Omental fat pad (tissue), 4 donors: ENCODE results near the gene SNPH. TPM values are rescaled to one million over a fixed set of nuclear protein-coding genes. Genes with fewer than 3 reads are reported as not detected.

Experiments used
- ATAC-seq: fragments of 150-250 bp; one replicate; pipeline ENCODE4 v1.9.1; 2016; ENCODE audit warnings: mild to moderate bottlenecking, moderate library complexity; ENCODE audit not compliant: low FRiP score
- DNase-seq: peaks from one replicate; pipeline ENCODE4 v3.0.0-alpha.2; 2019; ENCODE audit warnings: low spot score
- total RNA-seq, 4 donors: library from RNA; depleted of rRNA; stranded (reverse); fragments of >200 nt; gene quantifications; one replicate each; pipeline ENCODE4 v1.1.0, GENCODE V29; 2016
- TF ChIP-seq, protein P1 (sequence below), 3 donors: fragments of 450-650 bp; IDR thresholded peaks; one replicate each; pipeline ENCODE4 v1.5.1; 2016 to 2017; ENCODE audit warnings: antibody characterized with exemption in 3 of 3, mild to moderate bottlenecking in 3 of 3, moderate library complexity in 2 of 3

Gene SNPH
- total RNA-seq, 4 donors from 2014 or later = 2.0 to 3.9 (median 2.5) TPM

DNA sequence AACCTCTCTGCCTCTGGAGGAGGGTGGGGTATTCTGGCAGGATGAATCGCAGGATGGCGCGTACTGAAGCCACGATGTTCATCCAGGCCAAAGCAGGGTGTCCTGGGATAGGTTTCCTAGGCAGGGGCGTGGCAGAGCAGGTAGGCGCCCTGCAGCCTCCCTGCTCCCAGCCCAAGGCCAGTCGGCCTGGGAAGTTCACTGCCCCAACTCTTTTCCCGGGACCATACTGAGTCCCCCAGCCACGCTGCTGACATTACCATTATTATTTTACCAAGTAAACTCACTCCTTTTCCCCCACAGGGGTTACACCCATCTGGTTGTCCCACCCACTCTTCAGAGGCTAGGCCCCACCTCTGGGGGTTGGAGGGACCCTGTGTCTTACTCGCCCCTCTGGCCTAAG is 41.1 kb downstream of the SNPH start:
- TF ChIP-seq, protein P1, sequence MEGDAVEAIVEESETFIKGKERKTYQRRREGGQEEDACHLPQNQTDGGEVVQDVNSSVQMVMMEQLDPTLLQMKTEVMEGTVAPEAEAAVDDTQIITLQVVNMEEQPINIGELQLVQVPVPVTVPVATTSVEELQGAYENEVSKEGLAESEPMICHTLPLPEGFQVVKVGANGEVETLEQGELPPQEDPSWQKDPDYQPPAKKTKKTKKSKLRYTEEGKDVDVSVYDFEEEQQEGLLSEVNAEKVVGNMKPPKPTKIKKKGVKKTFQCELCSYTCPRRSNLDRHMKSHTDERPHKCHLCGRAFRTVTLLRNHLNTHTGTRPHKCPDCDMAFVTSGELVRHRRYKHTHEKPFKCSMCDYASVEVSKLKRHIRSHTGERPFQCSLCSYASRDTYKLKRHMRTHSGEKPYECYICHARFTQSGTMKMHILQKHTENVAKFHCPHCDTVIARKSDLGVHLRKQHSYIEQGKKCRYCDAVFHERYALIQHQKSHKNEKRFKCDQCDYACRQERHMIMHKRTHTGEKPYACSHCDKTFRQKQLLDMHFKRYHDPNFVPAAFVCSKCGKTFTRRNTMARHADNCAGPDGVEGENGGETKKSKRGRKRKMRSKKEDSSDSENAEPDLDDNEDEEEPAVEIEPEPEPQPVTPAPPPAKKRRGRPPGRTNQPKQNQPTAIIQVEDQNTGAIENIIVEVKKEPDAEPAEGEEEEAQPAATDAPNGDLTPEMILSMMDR (IDR thresholded peaks at IDR 0.05) = no peak
- DNase-seq = no peak
- ATAC-seq = no peak

DNA sequence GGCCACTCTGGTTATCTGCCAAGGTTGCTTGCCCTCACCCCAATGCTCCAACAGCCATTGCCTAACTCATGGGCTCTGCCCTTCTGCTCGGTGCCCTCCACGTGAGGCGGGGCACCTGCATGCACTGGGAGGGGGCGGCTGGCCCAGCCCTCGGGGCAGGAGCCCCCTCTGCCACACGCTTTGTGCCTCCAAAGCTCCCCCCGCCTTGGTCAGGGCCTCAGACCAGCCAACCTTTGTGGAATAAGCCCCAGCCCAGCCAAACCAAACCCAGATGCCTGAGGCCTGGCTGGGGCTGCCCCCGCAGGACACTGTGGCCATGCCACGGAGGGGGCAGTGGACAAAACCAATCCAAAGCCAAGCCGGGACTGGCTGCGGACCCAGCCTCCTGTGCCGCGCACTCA is 41.5 kb downstream of the SNPH start:
- no peak for DNase-seq
- TF ChIP-seq, protein P1 (IDR thresholded peaks at IDR 0.05) = no peak
- ATAC-seq = no peak

DNA sequence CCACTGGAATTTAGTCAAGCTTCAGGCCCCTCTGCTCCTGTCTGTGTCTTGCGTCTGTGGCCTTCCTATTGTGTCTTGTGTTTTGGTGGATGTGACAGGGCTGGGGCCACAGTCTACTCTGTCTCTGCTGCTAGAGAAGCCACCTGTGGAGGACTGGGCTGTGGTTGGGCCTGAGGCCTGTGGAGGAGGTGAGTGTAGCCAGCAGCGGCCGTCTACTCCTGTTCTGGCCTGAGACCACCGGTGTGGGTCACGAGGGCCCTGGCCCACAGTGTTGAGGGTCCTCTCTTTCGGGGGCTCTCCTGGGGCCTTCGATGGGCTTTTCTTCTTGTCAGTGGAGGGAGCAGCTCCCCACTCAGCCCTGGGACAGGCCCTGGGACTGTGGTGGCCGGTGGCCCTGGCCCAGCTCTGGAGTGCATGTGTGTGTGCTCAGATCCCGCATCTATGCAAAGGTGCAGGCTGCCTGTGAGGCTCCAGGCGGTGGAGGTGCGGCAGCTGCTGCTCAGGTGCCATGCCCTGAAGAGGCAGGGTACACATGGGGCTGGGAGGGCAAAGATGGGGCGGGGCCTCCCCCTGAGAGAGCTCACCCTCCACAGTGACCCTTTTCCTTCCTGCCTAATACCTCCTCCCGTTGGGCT is 42.1 kb downstream of the SNPH start:
- TF ChIP-seq, protein P1 (IDR thresholded peaks at IDR 0.05) = no peak
- ATAC-seq (no peak), DNase-seq (no peak)

DNA sequence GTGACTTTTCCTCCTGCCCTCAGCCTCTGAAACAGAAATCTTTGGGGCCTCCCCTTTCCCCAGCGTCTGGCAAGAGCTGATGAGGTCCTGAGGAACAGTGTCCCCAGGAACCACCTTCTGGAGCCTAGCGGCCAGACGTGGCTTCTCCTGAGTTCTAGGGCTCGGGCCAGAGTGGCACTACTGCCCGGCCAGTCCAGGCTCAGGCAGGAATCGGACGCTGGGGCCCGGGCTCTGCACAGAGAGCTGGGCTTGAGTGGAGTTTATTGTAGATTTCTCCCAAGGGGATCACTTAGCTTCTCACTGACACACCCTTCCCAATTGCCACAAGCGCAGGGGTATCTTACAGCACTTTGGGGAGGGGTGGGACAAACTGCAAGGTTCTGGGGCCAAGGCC is 42.6 kb downstream of the SNPH start:
- no peak for DNase-seq
- TF ChIP-seq, protein P1 (IDR thresholded peaks at IDR 0.05) = no peak
- no peak for ATAC-seq

DNA sequence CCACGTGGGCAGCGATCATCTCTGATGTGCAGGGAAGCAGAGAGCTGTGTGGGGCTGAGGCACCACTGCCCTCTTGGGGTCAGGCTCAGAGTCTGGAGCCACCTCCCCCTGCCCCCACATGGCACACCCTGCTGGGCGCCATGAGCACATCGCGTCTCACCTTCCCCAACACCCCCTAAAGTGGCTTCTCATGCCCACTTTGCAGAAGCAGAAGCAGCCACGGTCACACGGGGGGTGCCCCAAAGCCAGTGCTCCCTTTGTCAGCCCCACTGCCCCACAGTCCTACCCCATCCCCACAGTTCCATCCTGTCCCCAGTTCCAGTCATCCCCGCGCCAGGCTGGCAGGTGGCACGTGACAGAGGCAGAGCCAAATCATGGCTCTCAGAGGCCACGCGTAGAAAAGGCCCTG is 43.3 kb downstream of the SNPH start:
- no peak for DNase-seq
- no peak for ATAC-seq
- TF ChIP-seq, protein P1 (IDR thresholded peaks at IDR 0.05) = no peak

DNA sequence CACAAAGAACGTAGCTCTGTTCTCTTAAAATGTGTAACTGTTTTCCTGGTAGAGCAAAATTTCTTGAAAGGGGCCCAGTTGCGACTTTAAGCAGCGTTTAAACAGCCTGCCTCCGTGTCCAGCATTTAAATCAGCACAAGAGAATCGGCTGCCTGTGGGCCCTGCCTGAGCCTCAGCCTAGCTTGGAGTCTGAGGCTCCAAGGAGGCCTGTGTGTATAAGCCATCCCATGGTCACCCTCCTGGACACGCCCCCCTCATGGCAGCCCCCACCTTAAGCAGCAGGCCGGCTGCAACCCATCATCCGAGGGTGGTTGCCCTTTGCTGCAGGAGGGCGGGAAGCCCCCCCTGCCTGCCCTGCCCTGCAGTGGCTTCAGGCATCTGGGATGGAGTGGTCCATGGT is 44.0 kb downstream of the SNPH start:
- no peak for ATAC-seq
- TF ChIP-seq, protein P1 (IDR thresholded peaks at IDR 0.05) = no peak
- DNase-seq = no peak

DNA sequence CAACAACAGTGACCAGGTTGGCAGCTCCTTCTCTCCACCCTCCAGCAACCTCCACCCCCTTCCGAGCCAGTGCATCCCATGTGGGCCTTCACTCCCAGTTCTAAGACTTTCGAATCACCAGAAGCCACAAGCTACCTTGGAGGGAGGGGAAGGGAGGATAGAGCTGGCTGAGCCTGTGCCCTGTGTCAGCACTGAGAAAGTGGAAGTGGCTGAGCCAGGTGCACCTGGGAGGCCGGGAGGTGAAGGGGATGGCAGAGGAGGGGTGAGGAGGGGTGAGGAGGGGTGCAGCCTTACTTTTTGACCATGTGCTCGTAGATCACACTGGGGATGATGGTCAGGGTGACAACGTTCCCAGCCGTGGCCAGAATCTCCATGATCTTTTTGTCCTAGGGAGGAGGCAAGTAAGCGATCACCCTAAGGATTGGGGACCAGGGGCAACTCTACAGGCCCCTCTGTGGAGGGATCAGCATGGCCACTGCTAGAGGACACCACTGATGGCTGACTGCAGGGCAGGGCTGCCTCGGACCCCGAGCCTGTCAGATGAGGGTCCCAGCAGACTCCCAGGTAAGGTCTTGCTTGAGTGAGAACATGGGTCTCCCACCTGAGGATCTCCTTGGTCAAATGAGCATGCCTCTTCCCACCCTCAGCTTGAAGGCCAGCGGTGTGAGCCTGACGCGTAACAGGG is 44.6 kb downstream of the SNPH start:
- TF ChIP-seq, protein P1 (IDR thresholded peaks at IDR 0.05) = no peak
- no peak for DNase-seq

More for the DNA sequence above, 44.6 kb downstream of the SNPH start:
- ATAC-seq = no peak
